GM18861 (cell line): ENCODE measurements around the gene SEMA3D.

Source experiments
- ATAC-seq: cut with Tn5 transposase; IDR thresholded peaks from one replicate; pipeline ENCODE4 v1.9.1; 2021; ENCODE audit not compliant: unreplicated experiment

Gene SEMA3D

DNA sequence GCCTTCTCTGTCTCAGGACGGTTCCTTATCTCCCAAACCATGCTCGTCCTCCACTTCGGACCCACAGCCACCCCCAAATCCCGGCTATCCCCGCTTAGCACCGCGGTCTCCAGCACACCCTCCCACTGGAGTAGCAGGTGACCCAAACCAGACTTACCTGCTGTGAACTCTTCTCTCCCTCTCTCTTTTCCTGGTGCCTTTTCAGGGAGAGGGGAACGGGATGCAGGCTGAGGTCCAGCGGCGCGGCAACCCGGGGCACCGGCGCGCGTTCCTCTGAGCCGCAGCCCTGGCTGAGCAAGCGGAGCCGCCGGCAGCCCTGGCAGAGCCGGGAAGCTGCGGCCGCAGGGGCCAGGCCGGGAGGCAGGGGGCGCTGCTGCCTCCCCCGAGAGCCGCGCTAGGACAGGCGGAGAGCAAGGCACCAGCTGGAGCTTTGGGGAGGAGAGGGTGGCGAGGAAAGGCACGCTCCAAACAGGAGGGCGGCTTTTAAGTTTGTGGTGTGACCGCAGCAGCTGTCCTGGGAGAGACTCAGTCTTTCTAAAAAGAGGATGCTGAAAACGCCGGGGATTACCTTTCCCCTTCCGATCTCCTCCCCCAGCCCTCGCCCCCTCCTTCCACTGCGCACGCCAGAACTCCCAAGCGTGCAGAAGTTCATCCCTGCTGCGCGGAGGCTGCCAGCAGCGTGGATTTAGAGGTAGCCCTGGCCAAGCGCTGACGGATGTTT is at the start of gene SEMA3D:
Gene SEMA3D, minus strand, starts transcription at position 536 of the 721 bp plus-strand sequence. CDS start 65,165 bp downstream, outside the sequence.
- ATAC-seq = peak; percentile 94

DNA sequence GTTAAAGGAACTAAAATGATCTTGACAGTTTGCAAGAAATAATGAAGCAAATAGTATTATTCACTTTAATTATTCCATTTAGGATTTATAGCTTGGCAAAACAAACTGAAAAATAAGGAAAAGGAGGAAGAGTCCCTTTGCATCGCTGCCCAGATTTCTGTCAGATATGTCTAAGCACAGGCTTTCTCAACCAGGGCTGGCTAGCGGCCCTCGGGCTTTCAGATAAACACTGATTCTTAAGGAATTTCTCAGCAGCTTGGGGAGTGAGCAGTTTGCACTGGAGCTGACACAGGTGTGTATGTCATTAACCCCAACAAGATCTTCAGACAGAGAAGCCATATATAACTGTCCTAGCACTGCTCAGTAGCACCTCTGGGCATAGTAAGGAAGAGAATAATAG is 47.9 kb upstream of the SEMA3D start:
- no peak for ATAC-seq

DNA sequence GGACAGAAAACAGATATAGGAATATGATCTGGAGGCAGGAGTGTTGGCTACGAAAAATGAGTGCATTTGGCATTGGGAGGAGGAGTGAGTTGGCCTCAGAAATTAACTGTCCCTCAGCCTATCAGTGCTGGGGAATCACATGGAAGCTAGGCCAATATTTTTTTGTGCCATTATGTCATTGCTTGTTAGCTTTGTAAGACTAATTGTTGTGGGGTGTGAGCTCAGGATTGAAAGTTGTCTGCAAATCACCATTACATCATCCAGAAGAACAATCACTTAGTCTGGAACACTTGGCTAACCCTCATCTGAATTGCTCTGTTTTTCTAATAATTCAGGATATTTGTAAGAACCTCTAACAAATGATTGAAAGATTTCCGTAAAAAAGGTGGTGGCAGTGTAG is 45.2 kb upstream of the SEMA3D start:
- ATAC-seq = no peak

DNA sequence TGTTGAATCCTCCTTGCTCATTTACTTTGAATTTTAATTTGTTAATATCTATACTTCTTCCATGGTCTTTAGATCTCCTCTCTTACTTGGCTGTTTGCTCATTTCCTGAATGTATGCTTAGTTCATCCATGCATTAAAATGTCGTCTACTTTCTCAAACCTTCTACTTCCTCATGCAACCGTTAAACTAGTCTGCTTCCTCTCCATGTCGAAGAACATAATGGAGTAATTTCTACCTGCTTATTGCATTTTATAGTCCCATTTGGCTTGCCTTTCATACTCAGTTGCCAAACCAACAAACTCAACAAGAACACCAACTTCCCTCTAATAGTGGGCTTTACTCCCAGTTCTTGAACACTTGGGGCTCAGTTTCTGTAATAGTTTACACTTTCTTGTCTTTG is 43.8 kb upstream of the SEMA3D start:
- ATAC-seq = no peak

DNA sequence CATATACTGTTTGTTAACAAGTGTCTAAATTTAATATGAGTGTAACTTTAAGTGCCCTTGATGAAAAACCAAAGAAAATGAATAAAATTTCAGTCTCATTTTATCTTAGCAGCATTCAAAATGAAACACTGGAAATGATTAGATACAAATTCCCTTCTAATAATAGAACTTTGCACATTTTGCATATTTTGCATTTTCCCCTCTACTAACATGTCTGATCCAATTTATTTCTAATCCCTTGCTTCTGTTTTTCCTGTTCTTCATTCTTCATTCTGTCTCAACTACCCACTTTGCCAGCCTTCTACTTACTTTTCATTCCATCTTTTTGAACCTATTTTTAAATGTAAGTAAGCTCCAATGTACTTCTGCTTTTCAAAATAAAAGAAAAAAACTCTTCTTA is 42.7 kb upstream of the SEMA3D start:
- no peak for ATAC-seq

DNA sequence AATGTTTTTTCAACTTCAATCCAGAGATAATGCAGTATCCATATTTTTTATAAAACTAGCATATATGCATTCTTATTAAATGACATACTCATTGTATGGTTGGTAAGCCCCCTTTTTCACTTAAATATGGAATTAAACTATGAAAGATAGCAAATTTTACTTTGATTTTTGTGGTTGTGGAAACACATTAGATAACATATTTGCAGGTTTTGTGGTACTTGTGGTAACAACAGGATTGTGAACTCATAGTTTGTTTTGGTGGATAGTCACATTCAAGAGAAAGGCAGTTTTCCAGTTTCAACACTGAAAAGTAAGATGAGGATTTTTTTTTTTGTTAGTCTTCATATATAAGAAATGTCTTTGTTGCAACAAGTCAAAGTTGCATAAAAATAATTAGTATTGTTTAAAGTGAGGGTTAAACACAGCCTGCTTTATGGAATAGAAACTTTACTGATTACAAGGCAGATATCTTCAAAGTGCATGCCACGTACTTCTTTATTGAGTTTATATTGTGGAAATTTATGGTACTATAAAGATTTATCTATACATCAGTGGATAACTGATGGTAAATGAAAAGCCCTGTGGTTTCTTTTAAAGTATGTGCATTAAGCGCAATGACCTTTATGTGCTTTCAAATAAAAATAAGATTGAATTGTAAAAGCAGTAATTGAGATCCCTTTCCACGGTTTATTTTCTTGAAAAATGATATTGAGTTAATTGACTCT is 39.7 kb upstream of the SEMA3D start:
- ATAC-seq = no peak

DNA sequence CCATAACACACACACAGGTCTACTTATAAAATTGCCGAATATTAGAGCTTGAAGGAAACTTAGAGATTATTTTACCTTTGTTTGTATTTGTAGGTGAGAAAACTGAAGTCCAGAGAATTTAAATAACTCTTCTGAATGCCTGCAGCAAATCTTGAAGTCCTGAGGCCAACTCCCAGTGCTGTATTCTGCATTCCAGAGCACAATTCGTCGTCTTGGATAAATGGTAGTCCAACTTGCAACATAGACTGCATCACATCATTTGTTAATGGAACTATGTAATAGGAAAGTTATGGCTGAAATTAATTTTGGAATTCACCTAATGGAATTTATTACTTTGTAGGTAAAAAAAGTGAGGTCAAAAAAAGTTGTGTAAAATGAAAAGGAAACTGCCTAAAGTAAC is 37.3 kb upstream of the SEMA3D start:
- no peak for ATAC-seq

DNA sequence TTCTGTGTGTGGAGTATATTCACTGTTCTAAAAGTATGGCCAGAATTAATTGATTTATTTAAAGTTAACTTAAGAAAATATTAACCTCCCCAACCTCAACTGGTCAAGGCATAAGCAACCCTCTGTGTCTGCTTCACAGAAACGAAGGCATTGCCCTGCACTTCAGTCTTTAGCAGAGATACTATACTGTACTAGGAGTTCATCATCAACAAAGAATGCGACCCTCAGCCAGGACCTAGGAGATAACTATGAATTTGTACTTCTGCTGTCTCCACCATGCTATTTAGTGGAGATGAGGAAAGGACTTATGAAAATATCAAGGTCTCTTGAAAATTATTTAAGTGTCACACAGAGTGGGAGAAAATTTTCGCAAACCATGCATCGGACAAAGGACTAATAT is 35.7 kb upstream of the SEMA3D start:
- no peak for ATAC-seq

DNA sequence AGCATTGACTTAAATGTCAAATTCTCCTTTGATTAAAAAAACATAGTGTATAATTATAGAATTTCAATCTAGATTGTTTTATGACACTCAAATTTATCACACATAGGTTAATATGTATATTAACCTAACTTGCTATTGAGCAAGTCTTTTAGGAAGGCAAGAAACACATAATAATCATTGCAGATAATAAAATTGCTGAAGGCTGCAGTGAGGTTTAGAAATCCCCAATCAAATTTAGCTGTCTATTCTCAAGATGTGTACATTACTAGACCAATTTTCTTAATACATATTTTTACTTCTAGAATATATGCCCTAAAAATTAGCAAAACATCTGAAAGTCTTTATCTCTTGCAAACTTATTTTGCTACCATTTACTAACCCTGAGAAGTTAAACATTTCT is 34.9 kb upstream of the SEMA3D start:
- ATAC-seq = no peak

DNA sequence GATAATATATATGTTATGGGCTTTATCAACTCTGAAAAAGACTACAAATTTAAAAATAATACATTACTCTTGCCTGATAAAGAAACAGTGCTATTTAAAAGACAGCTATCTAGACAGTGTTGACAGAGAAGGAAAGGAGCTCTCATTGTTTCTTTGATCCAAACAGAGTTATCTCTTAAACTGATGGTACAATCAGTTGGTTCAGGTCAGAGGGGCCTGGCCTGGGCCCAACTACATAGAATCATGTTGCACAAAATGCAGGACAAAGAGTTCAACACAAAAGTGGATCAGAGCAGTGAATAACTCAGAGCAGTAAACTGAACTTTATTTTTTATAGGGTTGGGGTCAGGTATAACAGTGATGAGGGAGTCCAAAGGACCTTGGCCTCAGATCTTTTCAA is 33.8 kb upstream of the SEMA3D start:
- no peak for ATAC-seq

DNA sequence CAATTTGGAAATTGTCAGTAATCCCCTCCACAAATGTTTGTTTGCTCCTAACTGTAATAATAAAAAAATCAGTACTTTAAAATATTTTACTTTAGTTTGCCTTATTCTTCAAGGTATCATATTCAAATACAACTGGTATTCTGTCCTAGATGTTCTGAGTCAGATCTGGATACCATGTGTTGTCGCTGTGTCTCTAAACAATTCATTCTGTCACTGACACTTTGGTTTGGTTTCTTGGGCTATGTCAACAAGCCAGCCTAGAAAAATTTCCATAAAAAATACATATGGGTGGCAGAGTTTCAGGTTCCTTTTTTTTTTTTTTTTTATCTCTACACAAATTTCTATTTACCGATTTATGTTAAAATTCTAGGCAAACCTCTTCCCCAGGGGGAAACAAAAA is 33.2 kb upstream of the SEMA3D start:
- ATAC-seq = no peak

DNA sequence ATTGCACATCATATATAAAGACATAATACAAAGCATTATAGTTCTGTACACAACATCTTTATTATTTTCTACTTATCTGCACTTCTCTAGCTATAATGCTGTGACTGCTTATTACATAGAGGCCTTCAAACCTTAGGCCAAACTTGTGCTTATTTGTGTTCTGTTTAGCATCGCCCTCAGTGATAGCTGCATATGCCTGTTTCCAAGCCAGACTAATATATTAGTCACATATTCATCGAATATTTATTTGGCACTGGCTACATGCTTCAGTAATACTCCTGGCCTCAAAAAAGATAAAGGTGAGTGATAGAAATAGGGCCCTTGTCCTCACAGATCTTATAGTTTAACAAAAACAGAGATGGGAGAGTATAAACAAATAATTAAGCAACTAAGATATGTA is 30.2 kb upstream of the SEMA3D start:
- ATAC-seq = no peak

DNA sequence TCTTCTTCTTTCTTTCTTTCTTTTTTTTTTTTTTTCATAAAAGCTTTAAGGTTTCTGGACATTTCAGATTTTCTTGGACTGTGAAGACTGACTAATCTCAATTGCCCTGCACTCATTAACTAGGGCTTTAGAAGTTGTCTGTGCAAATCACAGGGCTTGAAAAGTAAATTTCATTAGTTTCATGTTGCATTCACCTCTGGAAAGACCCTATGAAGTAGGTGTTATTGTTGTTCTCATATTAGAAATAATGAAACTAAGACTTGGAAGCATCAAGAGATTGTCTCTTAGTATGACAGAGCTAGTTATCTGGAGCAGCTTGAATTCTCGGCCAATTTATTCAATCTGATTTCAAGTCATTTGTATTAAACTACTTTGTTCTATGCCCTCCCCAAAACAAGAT is 28.2 kb upstream of the SEMA3D start:
- ATAC-seq = peak; percentile 88

DNA sequence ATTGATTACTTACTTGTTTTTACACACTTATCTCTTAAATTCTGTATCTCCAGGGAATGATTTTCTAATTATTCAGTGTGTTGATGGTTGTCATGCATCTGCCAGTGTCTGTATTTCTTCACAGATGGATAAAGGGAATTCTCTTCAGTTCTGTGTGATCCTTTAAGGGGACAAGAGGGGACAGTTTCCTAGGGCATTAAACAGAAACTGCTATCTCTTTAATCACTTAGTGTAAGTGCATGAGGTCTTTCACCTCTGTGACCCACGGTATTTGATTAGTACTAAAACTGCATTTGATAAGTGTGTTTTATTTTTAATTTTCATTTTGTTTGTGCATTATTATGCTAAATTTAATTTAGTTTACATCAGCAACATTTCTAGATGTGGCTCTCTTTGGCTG is 26.6 kb upstream of the SEMA3D start:
- no peak for ATAC-seq

DNA sequence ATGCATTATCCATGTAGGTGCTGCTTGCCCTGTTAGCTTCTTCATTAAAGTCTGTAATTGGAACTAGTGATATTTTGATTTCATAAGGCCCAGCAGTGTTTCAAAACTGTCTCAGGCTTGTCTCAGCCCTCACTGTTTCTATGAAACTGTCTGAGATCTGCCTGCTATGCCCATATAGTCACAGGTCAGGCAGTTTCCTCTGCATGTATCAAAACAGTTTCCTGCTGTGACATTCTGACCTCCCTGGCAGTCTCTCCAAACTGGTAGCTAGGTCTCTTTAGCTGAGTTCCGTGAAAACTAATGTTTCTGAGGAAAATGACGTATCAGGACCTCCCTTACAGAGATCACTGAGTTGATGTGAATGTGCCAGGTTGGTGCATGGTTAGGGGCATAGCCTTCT is 18.9 kb upstream of the SEMA3D start:
- ATAC-seq = no peak

DNA sequence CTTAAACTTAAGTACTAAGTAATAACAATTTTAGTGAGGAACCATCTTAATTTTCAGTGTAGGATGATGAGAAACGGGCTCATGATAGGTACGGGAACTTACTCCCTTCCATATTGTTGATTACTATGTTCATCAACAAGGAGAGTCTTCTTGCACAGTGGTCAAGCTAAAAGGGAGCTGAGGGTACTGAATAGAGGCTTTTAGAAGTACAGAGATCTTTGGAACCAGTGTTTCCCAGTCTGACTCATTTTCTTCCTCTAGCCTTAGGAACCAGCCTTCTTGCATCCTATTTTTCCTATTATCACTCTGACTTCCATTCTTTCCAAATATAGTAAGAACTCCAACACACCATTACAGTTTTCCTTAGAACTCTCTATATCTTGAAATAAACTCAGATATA is 17.6 kb upstream of the SEMA3D start:
- ATAC-seq = no peak

DNA sequence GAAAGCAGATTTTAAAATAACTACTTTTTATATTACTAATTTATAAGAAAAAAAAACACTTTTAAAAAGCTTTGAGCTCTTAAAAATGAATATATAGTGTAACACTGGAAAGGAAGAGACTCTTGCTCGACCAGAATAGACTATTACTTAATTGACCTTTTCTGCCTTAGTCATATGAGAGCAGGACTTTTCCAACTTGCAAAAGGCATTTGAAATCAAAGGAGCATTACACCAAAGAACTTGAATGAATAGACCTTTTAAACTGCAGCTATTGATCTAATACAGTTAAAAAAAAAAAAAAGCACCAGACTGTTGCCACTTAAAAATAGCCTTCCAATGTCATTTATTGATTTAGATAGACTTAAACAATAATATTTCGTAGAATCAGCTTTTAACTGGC is 17.2 kb upstream of the SEMA3D start:
- ATAC-seq = no peak

DNA sequence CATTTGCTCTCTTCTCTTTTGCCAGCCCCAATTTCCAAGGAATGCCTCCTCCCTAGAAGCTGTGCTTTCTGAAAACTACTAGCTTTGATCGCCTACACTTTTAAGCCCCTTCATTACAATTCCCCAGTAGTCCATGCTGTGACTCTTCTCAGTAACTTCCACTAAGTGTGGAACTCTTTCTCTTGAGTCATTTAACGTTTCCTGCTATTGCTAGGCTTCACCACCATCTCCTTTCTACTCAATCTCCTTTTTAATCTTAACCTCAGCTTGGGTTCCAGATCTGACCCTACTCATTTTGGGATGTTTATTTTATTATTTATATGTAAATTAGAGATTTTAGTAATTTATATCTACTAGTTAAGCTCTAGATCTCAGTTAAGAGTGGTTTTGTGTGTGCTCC is 14.4 kb upstream of the SEMA3D start:
- no peak for ATAC-seq

DNA sequence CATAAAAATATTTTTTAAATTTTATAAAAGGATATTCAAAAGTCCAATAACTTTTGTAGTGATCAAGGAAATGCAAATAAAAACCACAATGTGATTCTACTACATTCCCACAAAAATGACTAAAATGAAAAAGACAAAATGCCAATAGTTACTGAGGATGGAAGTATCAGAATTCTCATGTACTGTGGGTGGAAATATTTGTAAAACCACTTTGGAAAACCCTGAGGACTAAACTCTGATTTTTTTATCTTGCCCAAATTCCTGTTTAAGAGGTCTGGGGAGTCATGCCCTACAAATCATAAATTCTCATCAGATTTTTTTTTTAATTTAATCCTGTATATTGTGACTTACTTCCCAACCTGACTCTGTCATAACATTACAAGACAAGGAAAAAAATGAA is 9.8 kb upstream of the SEMA3D start:
- ATAC-seq = no peak

DNA sequence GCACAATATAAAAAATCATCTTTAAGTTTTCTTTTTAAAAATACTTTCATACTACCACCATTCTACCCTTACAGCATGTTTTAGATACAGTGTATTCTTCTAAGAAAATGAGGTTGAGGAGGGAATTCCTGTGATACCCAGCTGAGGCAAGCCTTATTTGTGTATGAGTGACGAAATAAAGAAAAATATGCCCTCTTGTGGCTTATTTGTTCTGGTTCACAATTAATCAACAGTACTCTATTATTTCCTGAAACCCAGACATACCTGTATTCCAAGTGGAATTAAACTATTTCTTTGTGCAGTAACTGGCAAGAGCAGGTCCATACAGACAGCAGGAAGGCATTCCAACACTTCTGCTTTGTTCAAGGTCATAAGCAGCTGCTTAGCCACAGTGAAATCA is 4.5 kb upstream of the SEMA3D start:
- ATAC-seq = no peak

DNA sequence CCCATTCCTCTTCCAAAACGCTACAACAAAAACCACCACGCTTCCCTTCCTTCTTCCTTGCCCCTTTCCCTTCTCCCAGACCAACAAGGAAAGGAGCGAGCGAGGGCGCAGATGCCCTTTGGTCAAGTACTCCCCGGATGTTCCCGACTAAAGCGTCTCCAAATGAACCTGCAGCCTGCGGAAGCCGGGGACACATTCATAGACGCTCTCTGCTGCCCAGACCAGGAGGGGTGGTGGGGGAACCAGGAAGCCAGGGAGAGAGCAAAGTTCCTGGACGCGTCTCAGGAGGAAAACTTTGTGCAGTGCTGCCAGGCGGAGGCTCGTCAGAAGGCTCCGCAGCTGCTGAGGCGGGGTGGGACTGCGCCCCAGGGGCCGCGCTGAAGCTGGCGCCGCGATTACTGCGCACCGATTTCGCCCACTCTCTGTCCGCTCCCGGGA is 754 bp downstream of the SEMA3D start:
- no peak for ATAC-seq

DNA sequence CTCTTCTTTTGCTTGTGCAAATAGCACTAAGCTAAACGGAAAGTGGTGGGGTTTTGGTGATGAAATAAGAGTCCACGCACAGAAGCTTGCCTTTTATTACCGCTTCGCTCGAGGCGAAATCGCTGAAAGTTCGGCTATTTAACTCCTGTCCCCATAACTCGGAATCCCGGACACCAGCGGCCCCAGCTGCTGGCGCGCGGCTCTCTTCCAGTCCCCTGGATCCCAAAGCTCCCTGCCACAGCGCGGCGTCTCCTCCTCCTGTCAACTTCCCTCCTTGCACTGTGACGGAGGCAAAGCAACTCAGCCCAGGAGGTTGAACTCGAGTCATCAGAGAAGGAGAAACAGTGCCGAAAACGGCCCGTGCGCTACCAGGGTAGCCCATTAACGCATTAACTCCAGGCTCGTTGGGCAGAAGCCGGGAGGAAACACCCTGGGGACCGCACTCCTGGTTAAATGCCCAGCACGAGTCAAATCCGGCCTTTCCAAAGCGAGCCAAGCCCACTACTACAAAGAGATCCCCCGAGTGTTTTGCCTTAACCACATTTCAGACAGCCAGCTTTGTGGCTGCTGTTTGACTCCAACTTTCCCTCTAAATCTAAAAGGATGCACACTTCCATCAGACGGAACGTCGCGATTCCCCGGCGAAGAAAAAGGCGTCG is 1.3 kb downstream of the SEMA3D start:
- no peak for ATAC-seq
